ENCODE results near the gene CDC42EP4.
"Not testable (repeated sequence)": the region's sequence is repeated elsewhere in the genome, so short reads cannot be mapped to it uniquely, and the experiment has no call there.

Gene CDC42EP4

GRCh38 chr17:73342541-73343167 lies 30.9 kb upstream of the CDC42EP4 start:
- DNase-seq, result no peak

- no peak for DNase-seq
Observed at GRCh38 chr17:73342050-73342522, 30.3 kb upstream of the CDC42EP4 start.

- no peak for DNase-seq
Observed at GRCh38 chr17:73341350-73342049, 29.7 kb upstream of the CDC42EP4 start.

GRCh38 chr17:73340093-73340596 lies 28.3 kb upstream of the CDC42EP4 start:
- no peak for DNase-seq

GRCh38 chr17:73338566-73339197 lies 26.9 kb upstream of the CDC42EP4 start:
- no peak for DNase-seq

- DNase-seq, result no peak
Observed at GRCh38 chr17:73338050-73338521, 26.3 kb upstream of the CDC42EP4 start.

- no peak for DNase-seq
Observed at GRCh38 chr17:73337330-73337710, 25.5 kb upstream of the CDC42EP4 start.

GRCh38 chr17:73336408-73337329 lies 24.9 kb upstream of the CDC42EP4 start:
- no peak for DNase-seq

GRCh38 chr17:73335591-73336407 lies 24.0 kb upstream of the CDC42EP4 start:
- no peak for DNase-seq

- DNase-seq, result no peak
Observed at GRCh38 chr17:73334771-73335513, 23.1 kb upstream of the CDC42EP4 start.

GRCh38 chr17:73333445-73333844 lies 21.6 kb upstream of the CDC42EP4 start:
- DNase-seq, result not testable (repeated sequence)

GRCh38 chr17:73331060-73331459 lies 19.3 kb upstream of the CDC42EP4 start:
- no peak for DNase-seq

- DNase-seq, result no peak
Observed at GRCh38 chr17:73327676-73328075, 15.9 kb upstream of the CDC42EP4 start.

- DNase-seq, result no peak
Observed at GRCh38 chr17:73325527-73325842, 13.7 kb upstream of the CDC42EP4 start.

- DNase-seq, result no peak
Observed at GRCh38 chr17:73324711-73325526, 13.1 kb upstream of the CDC42EP4 start.

GRCh38 chr17:73324160-73324475 lies 12.3 kb upstream of the CDC42EP4 start:
- DNase-seq, result no peak

GRCh38 chr17:73323409-73324159 lies 11.8 kb upstream of the CDC42EP4 start:
- DNase-seq, result no peak

- DNase-seq, result no peak
Observed at GRCh38 chr17:73320601-73321264, 8.9 kb upstream of the CDC42EP4 start.

GRCh38 chr17:73319766-73320165 lies 8.0 kb upstream of the CDC42EP4 start:
- no peak for DNase-seq
